B cell (primary cell): Measurements from ENCODE around the gene NKAIN2. TPM values are rescaled to one million over a fixed set of nuclear protein-coding genes. Genes with fewer than 3 reads are reported as not detected.

ENCODE experiments used
- ATAC-seq: fragments of 200-7000 bp; cut with Tn5 transposase; one replicate; pipeline ENCODE4 v1.10.0; 2021; ENCODE audit warnings: low read depth, mild to moderate bottlenecking, moderate number of reproducible peaks, moderate library complexity
- CTCF ChIA-PET: fragments of 350-600 bp; sonication (Branson Sonifier 250); formaldehyde crosslinking; loops from one replicate; lab custom pipeline; 2021; ENCODE audit warnings: antibody characterized with exemption, inconsistent platforms; lab: Charles Lee
- POLR2A ChIA-PET: fragments of 350-600 bp; sonication (Branson Sonifier 250); formaldehyde crosslinking; loops from one replicate; lab custom pipeline; 2021; ENCODE audit warnings: antibody characterized with exemption; lab: Charles Lee
- DNase-seq: peaks from one replicate; pipeline ENCODE4 v3.0.0; 2013
- H2AFZ ChIP-seq: 2 replicates; pipeline ENCODE4 v1.6.1; 2012; ENCODE audit warnings: mild to moderate bottlenecking, low read depth, low read length; ENCODE audit not compliant: insufficient read depth, poor library complexity, severe bottlenecking
- H3K27ac ChIP-seq, 2 donors: 1 replicate in 1 of 2; 2 replicates in 1 of 2; pipeline ENCODE4 v1.5.1; 2012 to 2013; ENCODE audit warnings: low read length in 2 of 2, mild to moderate bottlenecking in 2 of 2, moderate library complexity in 1 of 2
- H3K27me3 ChIP-seq, 4 experiments: fragments of 200-600 bp in 1 of 4; sonication (generic) in 1 of 4; replicated peaks in 1 of 4; 1 replicate in 2 of 4; 2 replicates in 2 of 4; pipeline versions ENCODE4 v1.6.1 to v1.7.0; 2013 to 2016; ENCODE audit warnings: low read length in 3 of 4, mild to moderate bottlenecking in 2 of 4, mixed read lengths in 1 of 4, moderate library complexity in 1 of 4; ENCODE audit not compliant: insufficient read depth in 4 of 4, control insufficient read depth in 3 of 4; ENCODE audit errors: control extremely low read depth in 1 of 4
- H3K36me3 ChIP-seq, 2 experiments: replicated peaks in 1 of 2; 1 replicate in 1 of 2; 2 replicates in 1 of 2; pipeline versions ENCODE4 v1.6.1 to v1.7.1; 2013; ENCODE audit warnings: low read length in 1 of 2; ENCODE audit not compliant: insufficient read depth in 2 of 2, control insufficient read depth in 1 of 2; ENCODE audit errors: control extremely low read depth in 1 of 2, extremely low read depth in 1 of 2
- H3K4me1 ChIP-seq, 2 donors: fragments of 200-600 bp in 1 of 2; sonication (generic) in 1 of 2; 1 replicate in 1 of 2; 2 replicates in 1 of 2; pipeline versions ENCODE4 v1.5.1 to v1.6.1; 2013 to 2017; ENCODE audit warnings: low read length in 2 of 2; ENCODE audit not compliant: control insufficient read depth in 2 of 2, insufficient read depth in 2 of 2
- H3K4me2 ChIP-seq: replicated peaks from 2 replicates; pipeline ENCODE3; 2012; ENCODE audit warnings: mild to moderate bottlenecking, low read depth, low read length; ENCODE audit not compliant: poor library complexity, severe bottlenecking
- H3K4me3 ChIP-seq, 5 experiments: fragments of 200-600 bp in 1 of 5; sonication (generic) in 1 of 5; 1 replicate in 3 of 5; 2 replicates in 2 of 5; pipeline versions ENCODE4 v1.5.1 to v1.7.0; 2011 to 2016; ENCODE audit warnings: low read length in 4 of 5, mild to moderate bottlenecking in 4 of 5, low read depth in 2 of 5, control low read depth in 1 of 5, moderate library complexity in 1 of 5; ENCODE audit not compliant: insufficient read depth in 1 of 5; ENCODE audit errors: control extremely low read depth in 1 of 5, extremely low read depth in 1 of 5
- H3K79me2 ChIP-seq: fragments of 200-600 bp; sonication (generic); one replicate; pipeline ENCODE4 v1.6.0; 2016; ENCODE audit warnings: low read length; ENCODE audit not compliant: control insufficient read depth, insufficient read depth
- H3K9ac ChIP-seq: fragments of 200-600 bp; sonication (generic); 2 replicates; pipeline ENCODE4 v1.6.1; 2017; ENCODE audit warnings: mild to moderate bottlenecking, low read length, moderate library complexity
- H3K9me3 ChIP-seq, 3 donors: one replicate each; pipeline versions ENCODE4 v1.6.1 to v1.7.1; 2013; ENCODE audit warnings: low read length in 2 of 3; ENCODE audit not compliant: control insufficient read depth in 2 of 3, insufficient read depth in 1 of 3; ENCODE audit errors: control extremely low read depth in 1 of 3
- H4K20me1 ChIP-seq: 2 replicates; pipeline ENCODE4 v1.6.0; 2012; ENCODE audit warnings: mild to moderate bottlenecking, low read length; ENCODE audit not compliant: insufficient read depth, control insufficient read depth, poor library complexity, severe bottlenecking
- H3K27ac Mint-ChIP-seq: one replicate; pipeline ENCODE4 v1.8.0; 2021; ENCODE audit warnings: mixed read lengths
- H3K27me3 Mint-ChIP-seq: one replicate; pipeline ENCODE4 v1.8.0; 2021; ENCODE audit warnings: mixed read lengths
- H3K4me1 Mint-ChIP-seq: one replicate; pipeline ENCODE4 v1.8.0; 2021; ENCODE audit warnings: mixed read lengths
- H3K4me3 Mint-ChIP-seq: one replicate; pipeline ENCODE4 v1.8.0; 2021; ENCODE audit warnings: mixed read lengths
- H3K9me3 Mint-ChIP-seq: one replicate; pipeline ENCODE4 v1.8.0; 2022; ENCODE audit warnings: mixed read lengths; ENCODE audit not compliant: insufficient read depth
- CTCF ChIP-seq: fragments of 200-600 bp; IDR thresholded peaks from one replicate; pipeline ENCODE4 v1.8.0; 2022; ENCODE audit warnings: antibody characterized with exemption, mild to moderate bottlenecking
- EZH2 ChIP-seq: IDR thresholded peaks from 2 replicates; pipeline ENCODE4 v1.6.1; 2012; ENCODE audit warnings: borderline replicate concordance, low read depth, mild to moderate bottlenecking, moderate library complexity, low read length; ENCODE audit not compliant: insufficient read depth, poor library complexity, severe bottlenecking
- WGBS: methylation state at CpG from one replicate; pipeline ENCODE4 v1.1.5; 2013; ENCODE audit warnings: missing lambda C conversion rate; ENCODE audit not compliant: insufficient coverage; 5-methylcytosine and 5-hydroxymethylcytosine counted together
- intact Hi-C: fragments of 100-400 bp; cut with micrococcal nuclease; formaldehyde crosslinking; loops from one replicate; pipeline ENCODE4 v1.10.0; 2022
- polyA plus RNA-seq: library from polyadenylated mRNA; depleted of rRNA; stranded (reverse); fragments of >200 nt; gene quantifications from 2 replicates; pipeline ENCODE4 v1.2.3, GENCODE V29; 2012
- total RNA-seq, 2 donors: library from RNA; stranded (reverse); fragments of 120-200 nt in 1 of 2; gene quantifications; 1 replicate in 1 of 2; 2 replicates in 1 of 2; pipeline versions ENCODE4 v1.2.3 to v1.2.4, GENCODE V29; 2013 to 2022

NKAIN2 gene
- total and polyA plus RNA-seq, 2 donors (not counting 1 experiment from before 2014, with no cell fraction given): not detected

GRCh38 chr6:124738482-124738881 is 934.8 kb downstream of the NKAIN2 start:
- Histone ChIP-seq H3K9ac (no peak overlapping the region), H3K27me3 (no peaks in the 10 kb centered on the region), H3K4me1 (no peaks in the 10 kb centered on the region), H3K79me2 (no peaks in the 10 kb centered on the region), H4K20me1 (no peaks in the 10 kb centered on the region), H2AFZ (no peak overlapping the region), H3K27ac (no peak overlapping the region), H3K4me3 (no peak overlapping the region), H3K36me3 (no peaks in the 10 kb centered on the region), H3K9me3 (no peaks in the 10 kb centered on the region), H3K4me2 (no peak overlapping the region)
- H3K4me3 Mint-ChIP-seq: no peak overlapping the region
- TF ChIP-seq CTCF (no peak), EZH2 (no peak)
- H3K9me3 Mint-ChIP-seq: peaks cover under 1% of the 10 kb centered on the region
- POLR2A ChIA-PET: no interaction called here
- no peak for ATAC-seq
- no peak for DNase-seq
- H3K4me1 Mint-ChIP-seq: no peaks in the 10 kb centered on the region
- H3K27ac Mint-ChIP-seq: no peak overlapping the region
- intact Hi-C loops: no loop called here
- CTCF ChIA-PET: no interaction called here
- H3K27me3 Mint-ChIP-seq: no peaks in the 10 kb centered on the region

GRCh38 chr6:124741341-124741740 is 937.7 kb downstream of the NKAIN2 start:
- ATAC-seq: no peak
- POLR2A ChIA-PET: no interaction called here

More at GRCh38 chr6:124741341-124741740, 937.7 kb downstream of the NKAIN2 start:
- TF ChIP-seq EZH2 (no peak), CTCF (no peak)
- intact Hi-C loops: no loop called here
- Histone ChIP-seq H3K9me3 (no peaks in the 10 kb centered on the region), H3K79me2 (no peaks in the 10 kb centered on the region), H3K27me3 (no peaks in the 10 kb centered on the region), H3K9ac (no peak overlapping the region), H2AFZ (no peak overlapping the region), H3K4me2 (no peak overlapping the region), H3K27ac (no peak overlapping the region), H3K4me1 (no peaks in the 10 kb centered on the region), H3K36me3 (no peaks in the 10 kb centered on the region), H4K20me1 (no peaks in the 10 kb centered on the region), H3K4me3 (no peak overlapping the region)
- H3K27ac Mint-ChIP-seq: no peak overlapping the region
- H3K4me3 Mint-ChIP-seq: no peak overlapping the region
- no peak for DNase-seq
- no peaks in the 10 kb centered on the region for H3K27me3 Mint-ChIP-seq
- no peaks in the 10 kb centered on the region for H3K4me1 Mint-ChIP-seq
- CTCF ChIA-PET: no interaction called here
- WGBS: no CpG with 5 or more reads among the region's 2 CpGs
- no peaks in the 10 kb centered on the region for H3K9me3 Mint-ChIP-seq
